HG03280 (cell line): ENCODE results near the gene CELF2.
"Not testable (repeated sequence)": the region's sequence is repeated elsewhere in the genome, so short reads cannot be mapped to it uniquely, and the experiment has no call there.

Experiments
- ATAC-seq: cut with Tn5 transposase; IDR thresholded peaks from one replicate; pipeline ENCODE4 v1.9.1; 2021; ENCODE audit warnings: mild to moderate bottlenecking, moderate library complexity; ENCODE audit not compliant: unreplicated experiment

Gene CELF2

DNA sequence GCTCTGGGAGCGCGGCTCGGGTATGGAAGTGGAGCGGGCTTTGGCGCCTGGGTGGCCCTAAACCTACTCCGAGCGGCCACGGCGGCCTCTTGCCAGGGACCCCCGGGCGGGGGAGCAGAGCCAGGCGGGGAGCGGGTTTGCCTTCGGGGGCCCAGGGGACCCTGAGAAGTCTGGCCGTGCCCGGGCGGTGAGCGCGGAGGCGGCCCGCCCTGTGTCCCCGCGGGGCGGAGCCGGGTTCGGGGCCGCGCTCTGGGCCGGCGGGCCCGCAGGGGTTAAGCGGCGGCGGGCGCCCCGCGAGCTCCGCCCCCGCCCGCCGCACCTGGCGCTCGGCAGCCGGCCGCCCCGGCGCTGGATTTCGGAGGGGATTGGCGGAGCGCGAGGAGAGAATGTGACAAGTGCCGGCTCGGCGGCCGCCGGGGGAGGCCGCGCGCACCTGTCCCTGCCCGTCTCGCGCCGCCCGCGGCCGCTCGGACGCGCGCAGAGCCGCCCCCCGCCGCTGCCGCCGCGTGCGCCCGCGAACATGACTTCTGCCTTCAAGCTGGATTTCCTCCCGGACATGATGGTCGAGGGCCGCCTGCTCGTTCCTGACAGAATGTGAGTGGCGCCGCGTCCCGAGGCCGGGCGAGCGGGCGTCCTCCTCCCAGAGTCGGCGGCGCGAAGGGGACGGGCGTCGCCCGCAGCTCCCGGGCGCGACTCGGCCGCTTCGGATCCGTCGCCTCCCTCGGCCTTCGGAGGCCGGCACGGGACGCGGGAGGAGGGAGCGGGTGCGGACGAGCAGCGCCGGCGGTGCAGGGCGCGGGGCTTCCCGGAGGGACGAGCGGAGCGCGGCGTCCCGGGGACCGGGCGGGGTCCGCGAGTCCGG lies at the start of gene CELF2:
CELF2 (plus strand) TSS at position 303 of the 862 bp plus-strand sequence; CDS start at position 521, 218 bp downstream.
- ATAC-seq: peak; percentile 90

DNA sequence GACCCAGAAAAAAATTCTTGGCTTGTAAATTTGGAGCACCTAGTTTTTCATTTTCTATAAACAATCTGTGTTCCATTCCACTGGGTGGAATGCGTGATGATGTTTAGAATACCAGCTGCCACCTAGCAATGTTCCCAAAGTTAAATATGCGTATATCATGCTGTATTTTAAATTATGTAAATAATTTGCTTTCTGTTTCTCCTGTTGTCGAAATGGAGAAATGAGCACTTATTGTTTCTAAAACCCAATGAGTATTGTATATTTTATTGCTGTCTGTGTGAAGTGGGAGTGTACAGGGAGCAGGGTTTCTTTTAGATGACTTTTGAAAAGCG lies 49.4 kb upstream of the CELF2 start:
- no peak for ATAC-seq

DNA sequence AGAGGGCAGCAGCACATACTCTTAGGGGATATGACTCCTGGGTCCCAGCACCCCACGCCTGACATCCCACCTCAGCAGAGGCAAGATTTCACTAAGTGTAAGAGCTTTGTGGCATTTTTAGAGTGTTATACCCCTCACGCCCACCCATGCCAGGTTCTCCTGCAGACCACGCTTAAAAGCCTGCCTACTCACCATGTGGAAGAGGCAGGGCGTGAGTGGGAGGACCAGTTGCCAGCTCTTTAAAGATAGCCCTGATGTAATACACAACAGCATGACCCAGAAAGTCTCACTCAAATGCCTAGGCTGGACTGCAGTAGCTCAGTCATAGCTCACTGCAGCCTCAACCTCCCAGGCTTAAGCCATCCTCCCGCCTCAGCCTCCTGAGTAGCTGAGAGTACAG lies 44.4 kb upstream of the CELF2 start:
- no peak for ATAC-seq

DNA sequence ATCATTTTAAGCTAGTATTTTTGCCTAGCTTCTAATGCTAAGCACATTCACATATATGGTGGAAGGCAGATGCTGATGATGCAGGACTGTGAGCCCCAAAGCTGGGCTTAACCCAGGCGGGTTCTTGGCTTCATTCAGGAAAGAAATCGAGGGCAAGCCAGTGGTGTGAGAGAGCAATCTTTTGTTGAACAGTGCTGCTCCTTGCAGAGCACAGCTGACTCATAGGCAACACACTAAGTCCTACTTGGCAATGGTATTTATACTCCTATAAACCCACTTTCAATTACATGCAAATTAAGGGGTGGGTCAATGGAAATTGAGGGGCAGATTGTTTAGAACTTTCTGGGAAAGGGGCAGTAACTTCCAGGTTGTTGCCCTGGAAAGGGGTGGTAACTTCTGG lies 42.0 kb upstream of the CELF2 start:
- no peak for ATAC-seq

DNA sequence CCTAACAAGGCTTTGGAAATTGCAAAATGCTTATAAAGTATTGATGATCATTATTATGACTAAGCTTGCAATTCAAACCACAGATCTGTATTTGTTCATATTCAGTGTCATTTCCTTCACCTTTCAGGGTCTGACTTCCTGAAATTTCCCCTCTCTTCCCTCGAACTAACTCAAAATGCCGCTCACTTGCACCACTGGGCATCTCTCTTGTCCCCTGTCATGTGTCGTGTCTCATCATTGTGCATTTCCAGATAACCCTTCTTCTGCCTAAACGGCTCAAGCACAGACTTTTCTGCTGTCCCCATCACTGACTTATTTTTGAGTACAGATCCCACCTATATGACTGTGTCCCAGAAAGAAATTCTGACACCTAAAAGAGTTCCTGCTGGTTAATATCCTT lies 41.0 kb upstream of the CELF2 start:
- ATAC-seq: no peak

DNA sequence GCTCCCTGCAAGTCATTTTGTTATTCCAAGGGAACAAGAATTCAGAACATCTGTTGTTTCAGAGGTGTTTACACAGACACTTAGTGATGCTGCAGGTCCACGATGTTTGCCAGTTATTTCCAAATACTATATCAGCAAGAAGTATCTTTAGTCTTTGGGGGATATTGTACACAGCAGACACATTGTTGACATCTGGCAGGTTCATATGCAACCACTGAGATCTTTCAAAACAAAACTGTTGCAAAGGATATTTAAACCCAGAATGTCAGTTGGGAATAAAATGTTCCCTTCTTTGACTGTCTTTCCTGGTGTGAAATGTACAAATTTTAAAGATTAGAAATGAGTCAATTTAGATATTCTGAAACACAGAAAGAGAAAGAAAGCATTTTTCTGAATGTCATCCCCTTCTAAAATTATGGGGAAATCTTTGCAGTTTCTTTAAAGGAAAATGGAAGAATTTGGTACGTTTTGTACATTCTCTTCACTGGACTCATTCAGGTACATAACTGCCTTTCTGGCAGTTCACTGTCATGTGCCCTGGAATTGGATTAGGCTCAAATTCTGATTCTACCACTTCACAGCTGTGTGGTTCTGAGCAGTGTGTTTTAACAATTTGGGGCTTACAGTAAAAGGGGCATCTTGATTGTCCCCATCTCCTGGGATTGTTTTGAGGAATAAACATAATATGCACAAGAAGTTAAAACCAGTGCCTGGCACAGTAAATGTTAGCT lies 40.3 kb upstream of the CELF2 start:
- ATAC-seq: no peak

DNA sequence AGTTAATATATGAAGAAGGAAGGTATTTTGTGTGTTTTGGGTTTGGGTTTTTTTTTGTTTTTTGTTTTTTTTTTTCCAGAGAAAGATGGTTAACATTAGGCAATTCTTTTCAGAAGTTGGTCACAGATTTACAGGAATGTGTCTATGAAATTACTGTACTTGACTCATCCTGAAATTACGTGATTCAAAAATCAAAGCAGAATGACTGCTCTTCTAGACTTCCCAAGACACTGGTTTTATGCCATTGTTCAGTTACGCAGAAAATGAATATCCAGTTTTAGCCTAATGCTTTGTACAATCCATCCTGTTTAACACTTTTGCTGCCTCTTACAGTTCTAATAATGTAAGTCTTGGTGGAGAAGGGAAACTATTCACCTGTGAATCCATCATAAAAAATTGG lies 39.7 kb upstream of the CELF2 start:
- ATAC-seq: no peak

DNA sequence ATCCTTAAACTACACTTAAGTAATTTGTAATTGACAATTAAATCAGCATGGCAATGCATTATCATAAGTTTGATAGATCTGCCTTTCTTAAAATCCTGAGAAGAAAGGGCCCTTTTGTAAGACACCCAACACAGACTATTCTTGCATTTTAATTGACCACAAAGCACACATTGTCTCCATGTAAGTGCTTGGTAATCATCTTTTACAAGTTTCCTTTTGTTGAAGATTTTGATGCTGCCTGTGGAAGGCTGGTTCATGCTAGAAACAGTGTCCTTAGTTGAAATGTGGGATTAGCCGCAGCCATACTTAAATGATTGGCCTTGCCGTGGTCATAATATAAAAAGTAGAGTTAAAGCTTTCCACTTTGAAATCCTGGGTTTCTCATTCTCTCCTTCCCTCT lies 32.3 kb upstream of the CELF2 start:
- ATAC-seq: no peak

DNA sequence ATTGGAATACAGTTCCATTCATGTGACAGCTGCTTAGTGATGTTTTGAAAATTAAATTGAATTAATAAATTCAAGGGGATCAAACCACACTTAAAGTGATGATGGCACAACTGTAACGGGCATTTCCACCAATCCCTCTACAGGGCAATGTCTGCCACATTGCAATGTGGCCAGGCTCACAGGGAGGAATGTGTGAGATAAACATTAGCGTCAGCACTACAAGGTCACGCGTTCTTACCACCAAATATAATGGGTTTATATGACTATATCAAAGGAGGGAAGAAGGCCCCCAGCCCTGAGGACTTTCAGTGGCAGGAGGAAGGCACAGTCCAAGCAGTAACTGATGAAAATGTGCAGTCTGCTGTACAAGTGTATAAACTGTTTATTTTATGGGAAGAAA lies 31.1 kb upstream of the CELF2 start:
- no peak for ATAC-seq

DNA sequence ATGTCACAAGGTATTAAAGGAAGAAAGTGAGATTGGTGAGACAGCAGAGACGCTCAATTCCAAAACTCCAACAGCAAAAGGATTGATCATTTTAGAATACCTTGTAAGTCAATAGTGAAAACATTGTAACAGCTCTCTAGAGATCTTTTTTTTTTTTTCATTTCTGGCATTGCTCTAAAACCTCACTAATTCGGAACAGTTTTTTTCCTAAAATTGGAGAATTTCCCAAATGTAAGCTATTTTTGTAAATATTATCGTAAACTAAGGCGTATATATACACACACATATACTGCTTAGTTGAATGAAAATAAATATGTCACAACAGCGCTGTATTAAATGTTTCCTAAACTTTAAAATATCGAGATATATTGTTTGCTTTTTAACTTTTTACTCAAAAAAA lies 30.6 kb upstream of the CELF2 start:
- ATAC-seq: no peak

DNA sequence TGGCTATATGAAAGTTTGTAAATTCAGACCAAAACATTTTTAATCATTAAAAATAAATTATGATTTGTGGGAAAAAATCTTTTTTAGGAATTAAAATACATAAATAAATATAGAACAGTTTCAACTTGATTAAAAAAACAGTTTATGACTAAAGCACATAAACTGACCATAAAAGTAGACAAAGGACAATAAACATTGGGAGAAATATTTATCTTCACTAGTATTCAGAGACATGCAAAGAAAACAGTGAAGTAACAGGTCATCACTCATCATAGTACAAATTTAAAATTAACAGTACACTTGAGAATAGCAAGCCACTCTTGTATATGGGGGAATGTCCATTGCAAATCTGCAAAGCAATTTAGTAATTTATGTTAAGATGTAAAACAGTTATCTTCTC lies 28.0 kb upstream of the CELF2 start:
- ATAC-seq: no peak

DNA sequence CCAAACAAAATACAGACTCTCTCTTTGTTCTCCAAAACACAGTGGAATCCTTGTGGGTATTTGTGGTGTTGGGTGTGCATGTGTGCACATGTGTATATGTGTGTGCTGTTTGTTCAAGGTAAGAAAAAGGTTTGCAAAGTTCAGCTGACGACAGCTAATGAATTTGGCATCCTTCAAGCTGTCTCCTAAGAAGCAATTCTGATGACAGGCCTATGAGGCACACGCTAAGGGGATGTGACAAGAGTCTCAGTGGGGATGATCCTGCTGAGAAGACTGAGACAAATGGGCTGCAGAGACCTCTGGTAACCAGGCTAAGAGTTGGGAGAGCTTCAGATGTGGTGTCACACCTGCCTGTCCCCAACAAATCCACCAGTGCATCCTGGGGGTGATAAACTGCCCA lies 26.5 kb upstream of the CELF2 start:
- no peak for ATAC-seq

DNA sequence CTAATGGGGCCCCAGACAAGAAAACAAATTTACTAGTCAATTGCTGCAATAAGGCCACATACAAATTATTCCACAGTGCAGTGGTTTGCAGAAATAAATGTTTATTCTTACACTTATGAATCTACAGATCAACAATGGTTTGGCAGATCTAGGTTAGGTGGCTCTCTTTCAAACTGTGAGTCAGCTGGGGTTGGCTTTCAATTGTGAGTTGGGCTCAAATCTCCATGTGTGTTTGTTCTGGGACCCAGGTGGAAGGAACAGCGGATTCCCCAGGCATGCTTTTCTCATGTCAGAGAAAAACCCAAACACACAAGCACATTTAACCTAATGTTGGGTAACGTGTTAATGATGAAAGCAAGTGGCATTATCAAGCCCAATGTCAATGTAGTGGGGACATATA lies 25.6 kb upstream of the CELF2 start:
- no peak for ATAC-seq

DNA sequence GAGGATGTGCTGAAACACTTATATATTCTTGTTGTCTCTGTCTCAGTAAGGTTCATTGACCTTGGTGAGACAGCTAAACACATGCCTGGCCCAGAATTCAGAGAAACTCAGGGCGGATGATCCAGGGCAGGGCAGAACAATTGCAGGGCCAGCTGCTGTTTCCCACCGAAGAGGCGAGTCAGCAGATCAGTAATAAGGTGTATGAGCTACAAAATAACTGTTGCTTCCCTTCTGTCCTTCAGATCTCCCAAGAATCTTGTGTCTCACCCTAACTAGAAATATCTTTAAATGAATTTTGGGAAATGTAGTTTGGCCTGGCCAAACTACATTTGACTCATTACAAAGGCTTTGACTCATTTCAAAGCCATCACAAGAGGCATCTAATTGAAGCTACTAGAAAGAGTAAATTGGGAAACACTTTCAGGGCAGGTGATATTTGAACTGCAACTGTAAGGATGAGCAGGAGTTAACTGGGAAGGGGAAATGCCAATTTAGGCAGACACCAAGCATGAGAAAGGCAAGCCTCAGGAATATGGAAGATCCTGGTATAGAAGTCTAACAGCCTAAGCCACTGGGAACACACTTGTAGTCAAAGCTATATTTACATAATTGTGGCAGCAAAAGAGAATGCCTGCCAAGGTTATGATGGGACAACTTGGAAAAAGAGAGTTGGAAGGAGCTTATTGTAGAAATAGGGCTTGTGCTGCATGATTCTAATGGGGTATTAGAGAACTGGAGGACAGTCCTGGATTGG lies 24.5 kb upstream of the CELF2 start:
- no peak for ATAC-seq

DNA sequence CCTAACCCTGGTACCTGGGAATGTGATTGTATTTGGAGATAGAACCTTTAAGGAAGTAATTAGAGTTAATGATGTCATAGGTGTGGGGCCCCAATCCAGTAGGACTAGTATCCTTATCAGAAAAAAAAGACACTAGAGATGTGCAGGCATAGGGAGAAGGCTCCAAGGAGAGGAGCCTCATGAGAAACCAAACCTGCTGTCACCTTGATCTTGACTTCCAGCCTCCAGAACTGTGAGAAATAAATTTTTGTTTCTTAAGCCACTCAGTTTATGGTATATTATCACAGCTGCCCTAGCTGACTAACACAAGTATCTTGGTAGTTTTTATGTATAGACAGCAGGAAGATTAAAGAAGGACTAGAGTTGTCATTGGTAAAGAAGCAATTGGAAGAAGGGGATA lies 23.9 kb upstream of the CELF2 start:
- ATAC-seq: no peak

DNA sequence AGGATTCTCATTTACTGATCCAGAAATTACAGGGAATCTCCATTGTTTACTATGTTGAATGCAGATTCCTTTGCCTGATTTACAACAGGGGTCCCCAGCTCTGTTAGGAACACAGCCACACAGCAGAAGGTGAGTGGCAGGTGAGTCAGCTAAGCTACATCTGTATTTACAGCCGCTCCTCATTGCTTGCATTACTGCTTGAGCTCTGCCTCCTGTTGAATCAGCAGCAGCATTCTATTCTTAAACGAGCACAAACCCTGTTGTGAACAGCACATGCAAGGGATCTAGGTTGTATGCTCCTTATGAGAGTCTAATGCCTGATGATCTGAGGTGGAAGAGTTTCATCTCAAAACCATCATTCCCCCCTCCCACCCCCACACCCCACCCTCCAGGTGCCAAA lies 23.3 kb upstream of the CELF2 start:
- ATAC-seq: no peak

DNA sequence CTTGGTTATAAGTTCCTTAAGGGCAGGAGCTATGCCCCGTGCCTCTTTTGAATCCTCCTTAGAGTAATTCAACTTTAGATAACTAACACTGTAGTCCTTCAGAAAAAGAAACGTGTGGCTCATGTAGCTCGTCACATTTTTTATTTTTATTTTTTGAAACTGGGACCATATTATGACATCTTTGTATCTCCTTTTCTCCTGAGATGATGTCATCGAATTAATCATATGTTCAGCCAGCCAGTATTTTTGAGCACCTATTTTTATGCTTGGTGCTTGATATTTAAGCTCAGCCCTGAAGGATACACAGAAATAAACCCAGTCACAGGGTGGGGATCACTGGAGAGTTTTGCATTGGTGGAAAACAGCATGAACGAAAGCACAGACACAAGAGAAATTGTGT lies 22.6 kb upstream of the CELF2 start:
- ATAC-seq: no peak

DNA sequence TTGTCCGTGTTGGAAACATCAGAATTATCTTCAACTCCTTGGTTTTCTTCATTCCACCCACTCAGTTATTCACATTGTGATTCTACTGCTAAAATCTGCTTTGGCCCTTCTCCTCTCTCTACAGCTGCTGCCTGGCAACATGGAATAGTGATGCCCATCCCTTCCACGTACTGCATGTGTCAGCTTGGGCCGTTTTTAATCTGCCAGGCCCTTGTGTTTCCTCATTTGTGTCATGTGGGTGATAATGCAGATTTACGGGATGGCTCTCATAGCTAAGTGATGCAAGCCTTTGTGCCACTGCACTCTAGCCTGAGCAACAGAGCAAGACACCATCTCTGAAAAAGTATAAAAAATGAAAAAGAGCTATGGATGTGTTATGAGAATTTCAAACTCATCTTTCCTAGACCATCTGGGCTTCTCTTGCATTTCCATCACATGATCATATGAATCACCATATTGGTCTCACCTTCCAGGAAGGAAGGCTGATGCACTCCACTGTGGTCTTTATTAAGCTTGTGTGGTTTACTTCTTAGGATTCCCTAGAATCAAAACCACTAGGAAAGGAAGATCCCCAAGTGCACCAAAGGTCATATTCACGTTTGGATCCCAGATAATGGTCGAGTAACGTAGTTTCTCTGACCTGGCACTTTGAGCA lies 20.6 kb upstream of the CELF2 start:
- no peak for ATAC-seq

DNA sequence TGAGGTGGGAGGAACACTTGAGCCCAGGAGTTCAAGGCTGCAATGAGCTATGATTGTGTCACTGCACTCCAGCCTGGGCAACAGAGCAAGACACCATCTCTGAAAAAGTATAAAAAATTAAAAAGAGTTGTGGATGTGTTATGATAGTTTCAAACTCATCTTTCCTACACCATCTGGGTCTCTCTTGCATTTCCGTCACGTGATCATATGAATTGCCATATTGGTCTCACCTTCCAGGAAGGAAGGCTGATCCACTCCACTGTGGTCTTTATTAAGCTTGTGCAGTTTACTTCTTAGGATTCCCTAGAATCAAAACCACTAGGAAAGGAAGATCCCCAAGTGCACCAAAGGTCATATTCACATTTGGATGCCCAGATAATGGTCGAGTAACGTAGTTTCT lies 18.2 kb upstream of the CELF2 start:
- not testable (repeated sequence) for ATAC-seq

DNA sequence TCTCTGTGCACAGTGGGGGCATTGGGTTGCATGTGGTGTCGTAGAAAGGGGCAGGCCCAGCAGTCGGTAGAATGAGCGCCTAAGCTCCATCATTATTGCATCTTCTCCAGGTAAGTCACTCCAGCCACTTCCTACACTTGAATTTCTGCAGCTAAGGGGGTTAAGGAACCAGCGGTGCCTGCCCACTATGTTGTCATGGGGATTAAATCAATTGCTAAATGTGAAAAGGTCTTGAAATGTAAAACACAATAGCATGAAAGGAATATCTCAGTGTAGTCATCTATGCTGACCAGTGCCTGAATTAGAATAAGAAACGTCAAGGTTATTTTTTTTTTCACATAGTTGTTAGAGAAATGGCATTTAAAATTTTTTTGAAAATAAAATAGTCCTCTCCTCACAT lies 15.2 kb upstream of the CELF2 start:
- no peak for ATAC-seq

DNA sequence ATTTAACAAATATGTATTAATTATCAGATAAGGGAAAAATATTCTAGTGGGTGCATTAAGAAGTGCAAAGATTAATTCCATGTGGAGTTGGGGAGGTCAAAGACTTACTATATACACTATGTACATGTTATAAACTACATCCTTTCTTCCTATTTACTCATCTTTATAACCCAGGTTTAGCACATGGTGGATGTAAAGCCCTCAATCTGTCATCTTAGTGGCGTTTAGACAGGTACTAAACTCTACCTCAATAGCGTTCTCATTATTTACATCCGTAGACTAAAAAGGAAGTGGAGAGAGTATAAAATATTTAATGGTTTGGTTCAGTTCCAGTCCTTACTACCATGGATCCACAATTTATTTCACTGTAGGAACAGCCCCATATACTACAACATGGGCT lies 14.8 kb upstream of the CELF2 start:
- no peak for ATAC-seq
